ENCODE results near the gene MBNL2. TPM values are rescaled to one million over a fixed set of nuclear protein-coding genes. Genes with fewer than 3 reads are reported as not detected.

MBNL2 gene
- total and polyA plus RNA-seq, 7 donors: 11.8 to 110 (median 84.7) TPM

- Histone ChIP-seq H3K36me3 (no peaks in the 10 kb centered on the region), H3K4me3 (no peak overlapping the region), H3K27ac (peak overlapping the region; percentile 25 to 89 (median 74)), H3K9me3 (no peaks in the 10 kb centered on the region), H3K4me1 (peaks cover 0 to 95% (median 81%) of the 10 kb centered on the region in 4 donors), H3K27me3 (no peaks in the 10 kb centered on the region)
- DNase-seq: no peak
- TF ChIP-seq POLR2A (IDR thresholded peaks at IDR 0.05) (no peak), CTCF (IDR thresholded peaks at IDR 0.05) (no peak), EP300 (IDR thresholded peaks at IDR 0.05) (no peak), POLR2AphosphoS5 (IDR thresholded peaks at IDR 0.05) (no peak)
- WGBS, 2 donors: 84 to 96% methylated on average over 6 of the region's 6 CpGs
- intact Hi-C loops (cut with DNase I): no loop called here
Observed at GRCh38 chr13:97268772-97269171, 46.6 kb downstream of the MBNL2 start.

- DNase-seq: no peak
- Histone ChIP-seq H3K27me3 (no peaks in the 10 kb centered on the region), H3K9me3 (no peaks in the 10 kb centered on the region), H3K36me3 (no peaks in the 10 kb centered on the region), H3K4me1 (peaks cover 0 to 95% (median 84%) of the 10 kb centered on the region in 4 donors), H3K27ac (peak overlapping the region; percentile 25 to 89 (median 74)), H3K4me3 (no peak overlapping the region)
- no peak for TF ChIP-seq POLR2A (IDR thresholded peaks at IDR 0.05)
- no peak for TF ChIP-seq POLR2AphosphoS5 (IDR thresholded peaks at IDR 0.05)
- TF ChIP-seq EP300 (IDR thresholded peaks at IDR 0.05): no peak
- no peak for TF ChIP-seq CTCF (IDR thresholded peaks at IDR 0.05)
- WGBS, 2 donors: 97 to 98% methylated on average over 3 of the region's 3 CpGs
- intact Hi-C loops (cut with DNase I): no loop called here
Observed at GRCh38 chr13:97269603-97270002, 47.5 kb downstream of the MBNL2 start.

GRCh38 chr13:97272526-97272925 is 50.4 kb downstream of the MBNL2 start:
- no peaks in the 10 kb centered on the region for H3K27me3 ChIP-seq
- H3K4me3 ChIP-seq: no peak overlapping the region
- no peaks in the 10 kb centered on the region for H3K9me3 ChIP-seq
- peaks cover 0 to 4% (median 0%) of the 10 kb centered on the region in 4 donors for H3K36me3 ChIP-seq
- H3K27ac ChIP-seq: peak overlapping the region; percentile 72 to 89 (median 80)
- no peak for DNase-seq
- WGBS, 2 donors: 89 to 93% methylated on average over 1 of the region's 1 CpG
- no peak for TF ChIP-seq POLR2AphosphoS5 (IDR thresholded peaks at IDR 0.05)
- no peak for TF ChIP-seq CTCF (IDR thresholded peaks at IDR 0.05)
- no peak for TF ChIP-seq EP300 (IDR thresholded peaks at IDR 0.05)
- no peak for TF ChIP-seq POLR2A (IDR thresholded peaks at IDR 0.05)
- intact Hi-C loops (cut with DNase I): no loop called here
- H3K4me1 ChIP-seq: peaks cover 0 to 95% (median 87%) of the 10 kb centered on the region in 4 donors

GRCh38 chr13:97273341-97273831 is 51.3 kb downstream of the MBNL2 start:
- 84 to 95% methylated on average over 5 of the region's 5 CpGs for WGBS, 2 donors
- Histone ChIP-seq H3K36me3 (peaks cover 0 to 4% (median 0%) of the 10 kb centered on the region in 4 donors), H3K9me3 (no peaks in the 10 kb centered on the region), H3K27ac (peak overlapping the region; percentile 72 to 89 (median 80)), H3K4me3 (no peak overlapping the region), H3K27me3 (no peaks in the 10 kb centered on the region), H3K4me1 (peaks cover 0 to 95% (median 87%) of the 10 kb centered on the region in 4 donors)
- intact Hi-C loops (cut with DNase I): no loop called here
- TF ChIP-seq POLR2AphosphoS5 (IDR thresholded peaks at IDR 0.05): no peak
- TF ChIP-seq EP300 (IDR thresholded peaks at IDR 0.05): no peak
- no peak for TF ChIP-seq CTCF (IDR thresholded peaks at IDR 0.05)
- TF ChIP-seq POLR2A (IDR thresholded peaks at IDR 0.05): no peak
- DNase-seq: no peak
